Activated CD4-positive, alpha-beta T cell treated with anti-CD3 and anti-CD28 coated beads for 48 hours (primary cell): ENCODE measurements around the gene RAB31.
A peak's percentile ranks its signal among the peaks of the same experiment; 100 is the strongest.
"Not testable (repeated sequence)": the region's sequence is repeated elsewhere in the genome, so short reads cannot be mapped to it uniquely, and the experiment has no call there.

ENCODE experiments used
- DNase-seq: peaks from one replicate; pipeline ENCODE4 v3.0.0-alpha.2; 2020

Gene RAB31

GRCh38 chr18:9708057-9708433 is at the start of gene RAB31:
TSS of gene RAB31 (plus strand) at chr18:9708301. CDS start at chr18:9708406, 105 bp downstream.
- peak; percentile 17 for DNase-seq

GRCh38 chr18:9659499-9660375 is 48.4 kb upstream of the RAB31 start:
- DNase-seq: no peak

GRCh38 chr18:9661564-9661963 is 46.5 kb upstream of the RAB31 start:
- DNase-seq: no peak

- DNase-seq: no peak
Observed at GRCh38 chr18:9663377-9663776, 44.7 kb upstream of the RAB31 start.

GRCh38 chr18:9665314-9665713 is 42.8 kb upstream of the RAB31 start:
- DNase-seq: no peak

GRCh38 chr18:9666548-9666947 is 41.6 kb upstream of the RAB31 start:
- DNase-seq: no peak

- no peak for DNase-seq
Observed at GRCh38 chr18:9669016-9669415, 39.1 kb upstream of the RAB31 start.

- no peak for DNase-seq
Observed at GRCh38 chr18:9671214-9671613, 36.9 kb upstream of the RAB31 start.

GRCh38 chr18:9673296-9674251 is 34.5 kb upstream of the RAB31 start:
- peak; percentile 35 for DNase-seq

GRCh38 chr18:9678216-9678615 is 29.9 kb upstream of the RAB31 start:
- not testable (repeated sequence) for DNase-seq

- DNase-seq: no peak
Observed at GRCh38 chr18:9679125-9679524, 29.0 kb upstream of the RAB31 start.

GRCh38 chr18:9681217-9681616 is 26.9 kb upstream of the RAB31 start:
- no peak for DNase-seq

- DNase-seq: no peak
Observed at GRCh38 chr18:9682572-9682971, 25.5 kb upstream of the RAB31 start.

GRCh38 chr18:9683418-9684396 is 24.4 kb upstream of the RAB31 start:
- no peak for DNase-seq

GRCh38 chr18:9684881-9685614 is 23.1 kb upstream of the RAB31 start:
- DNase-seq: no peak

- no peak for DNase-seq
Observed at GRCh38 chr18:9685615-9685890, 22.5 kb upstream of the RAB31 start.

- no peak for DNase-seq
Observed at GRCh38 chr18:9688036-9688741, 19.9 kb upstream of the RAB31 start.

GRCh38 chr18:9689253-9689652 is 18.8 kb upstream of the RAB31 start:
- DNase-seq: no peak

- no peak for DNase-seq
Observed at GRCh38 chr18:9690418-9691188, 17.5 kb upstream of the RAB31 start.

- DNase-seq: no peak
Observed at GRCh38 chr18:9691235-9691634, 16.9 kb upstream of the RAB31 start.

- no peak for DNase-seq
Observed at GRCh38 chr18:9694174-9694573, 13.9 kb upstream of the RAB31 start.
